ENCODE data around the gene TMED5. TPM values are rescaled to one million over a fixed set of nuclear protein-coding genes. Genes with fewer than 3 reads are reported as not detected.

The TMED5 gene
- total and polyA plus RNA-seq, 2 experiments from 2014 or later: 25.0 to 45.2 TPM

- TF ChIP-seq, protein P1, sequence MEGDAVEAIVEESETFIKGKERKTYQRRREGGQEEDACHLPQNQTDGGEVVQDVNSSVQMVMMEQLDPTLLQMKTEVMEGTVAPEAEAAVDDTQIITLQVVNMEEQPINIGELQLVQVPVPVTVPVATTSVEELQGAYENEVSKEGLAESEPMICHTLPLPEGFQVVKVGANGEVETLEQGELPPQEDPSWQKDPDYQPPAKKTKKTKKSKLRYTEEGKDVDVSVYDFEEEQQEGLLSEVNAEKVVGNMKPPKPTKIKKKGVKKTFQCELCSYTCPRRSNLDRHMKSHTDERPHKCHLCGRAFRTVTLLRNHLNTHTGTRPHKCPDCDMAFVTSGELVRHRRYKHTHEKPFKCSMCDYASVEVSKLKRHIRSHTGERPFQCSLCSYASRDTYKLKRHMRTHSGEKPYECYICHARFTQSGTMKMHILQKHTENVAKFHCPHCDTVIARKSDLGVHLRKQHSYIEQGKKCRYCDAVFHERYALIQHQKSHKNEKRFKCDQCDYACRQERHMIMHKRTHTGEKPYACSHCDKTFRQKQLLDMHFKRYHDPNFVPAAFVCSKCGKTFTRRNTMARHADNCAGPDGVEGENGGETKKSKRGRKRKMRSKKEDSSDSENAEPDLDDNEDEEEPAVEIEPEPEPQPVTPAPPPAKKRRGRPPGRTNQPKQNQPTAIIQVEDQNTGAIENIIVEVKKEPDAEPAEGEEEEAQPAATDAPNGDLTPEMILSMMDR (conservative IDR thresholded peaks at IDR 0.05; ENCODE audit: low read depth in 2 of 2): no peak
- no peak for TF ChIP-seq ZNF114 (CRISPR knock-in tag; IDR thresholded peaks at IDR 0.05)
These were observed 25.3 kb downstream of the TMED5 start (continued) for GRCh38 chr1:93154898-93155297.

DNA sequence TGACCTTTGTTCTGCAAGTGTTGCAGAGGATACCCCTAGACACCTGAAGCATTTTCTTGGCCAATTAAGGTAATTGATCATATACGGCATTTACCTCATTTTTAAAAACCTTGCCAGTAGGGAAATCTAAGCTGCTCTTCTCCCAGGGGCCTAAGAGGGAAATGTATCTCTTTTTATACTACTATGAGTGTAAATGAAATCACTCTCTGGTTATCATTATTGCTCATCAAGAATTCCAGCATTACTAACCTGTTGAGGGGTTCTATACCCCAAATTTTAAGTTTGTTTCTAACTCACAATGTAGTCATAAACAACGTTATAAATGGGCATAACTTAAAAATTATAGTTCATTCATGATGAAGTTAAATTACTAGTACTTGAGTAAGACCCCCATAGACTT lies 27.4 kb downstream of the TMED5 start:
- Mint-ChIP-seq H3K27me3 (ENCODE audit: insufficient read depth, low read depth, poor library complexity) (no peaks in the 10 kb centered on the region), H3K36me3 (ENCODE audit: low read depth) (peaks cover 7% of the 10 kb centered on the region; the same call in 2 of the 3 replicates), H3K9me3 (no peaks in the 10 kb centered on the region), H3K4me3 (no peak overlapping the region), H3K4me1 (peaks cover 8% of the 10 kb centered on the region), H3K27ac (no peak overlapping the region)
- Histone ChIP-seq H4K20me1 (replicated peaks; ENCODE audit: insufficient read depth) (0 out of 2 replicates have a peak, but pooled peaks cover 7% of the 10 kb centered on the region), H3K9me2 (ENCODE audit: insufficient read depth) (no peaks in the 10 kb centered on the region), H2AFZ (no peak overlapping the region), H3K27me3 (ENCODE audit: insufficient read depth) (no peaks in the 10 kb centered on the region), H3K27ac (ENCODE audit: low read depth) (no peak overlapping the region), H3K4me3 (no peak overlapping the region), H3K36me3 (ENCODE audit: insufficient read depth) (no peaks in the 10 kb centered on the region; the same call in 1 of the 2 replicates), H3K4me2 (no peak overlapping the region), H3K4me1 (ENCODE audit: insufficient read depth) (no peaks in the 10 kb centered on the region; the same call in 1 of the 2 replicates), H3F3A (replicated peaks; ENCODE audit: low read depth) (no peaks in the 10 kb centered on the region), H3K79me2 (replicated peaks; ENCODE audit: insufficient read depth) (no peaks in the 10 kb centered on the region; the same call in 1 of the 2 replicates)
- DNase-seq (ENCODE audit: low spot score): no peak
- ATAC-seq: no peak
- TF ChIP-seq JUNB (IDR thresholded peaks at IDR 0.05; ENCODE audit: unreplicated experiment): no peak
- TF ChIP-seq STAT1 (IDR thresholded peaks at IDR 0.05; ENCODE audit: unreplicated experiment): no peak
- TF ChIP-seq, protein P1 (conservative IDR thresholded peaks at IDR 0.05; ENCODE audit: low read depth in 2 of 2): no peak
- no peak for TF ChIP-seq ZNF462 (CRISPR knock-in tag; IDR thresholded peaks at IDR 0.05)
- TF ChIP-seq CREB1 (CRISPR knock-in tag; IDR thresholded peaks at IDR 0.05; ENCODE audit: low read depth): no peak
- TF ChIP-seq NANOG (IDR thresholded peaks at IDR 0.05; ENCODE audit: borderline replicate concordance): no peak
- no peak for TF ChIP-seq POLR2AphosphoS5 (IDR thresholded peaks at IDR 0.05; ENCODE audit: low read depth)
- TF ChIP-seq ZNF114 (CRISPR knock-in tag; IDR thresholded peaks at IDR 0.05): no peak
- TF ChIP-seq ETS1 (IDR thresholded peaks at IDR 0.05): no peak
- no peak for TF ChIP-seq EZH2phosphoT487 (IDR thresholded peaks at IDR 0.05; ENCODE audit: unreplicated experiment)
- TF ChIP-seq EZH2 (IDR thresholded peaks at IDR 0.05; ENCODE audit: low read depth, unreplicated experiment): no peak
- no peak for TF ChIP-seq ZNF331 (CRISPR knock-in tag; IDR thresholded peaks at IDR 0.05; ENCODE audit: low read depth)
